ENCODE measurements around the gene MRGPRD. TPM values are rescaled to one million over a fixed set of nuclear protein-coding genes. Genes with fewer than 3 reads are reported as not detected.
A peak's percentile ranks its signal among the peaks of the same experiment; 100 is the strongest.

The MRGPRD gene
- total RNA-seq, 1 experiment from 2014 or later = not detected

- no peak for TF ChIP-seq E2F1 (CRISPR knock-in tag; IDR thresholded peaks at IDR 0.05)
- no peak for TF ChIP-seq ZNF219 (CRISPR knock-in tag; IDR thresholded peaks at IDR 0.05; ENCODE audit: borderline replicate concordance)
- TF ChIP-seq MLX (CRISPR knock-in tag; IDR thresholded peaks at IDR 0.05) = no peak
- TF ChIP-seq IRF2 (CRISPR knock-in tag; IDR thresholded peaks at IDR 0.05; ENCODE audit: borderline replicate concordance, low read depth) = no peak
These were observed 28.1 kb upstream of the MRGPRD start (continued) for GRCh38 chr11:69008737-69009440.

GRCh38 chr11:69007975-69008381 lies 27.2 kb upstream of the MRGPRD start:
- ATAC-seq (no peak), DNase-seq (ENCODE audit: low spot score) (no peak)
- ChIA-PET CTCF (interaction anchor here (0.9 to 1.7 kb wide), 2 partner anchors 13 to 36 kb away, joined by 3 to 6 read pairs; no protein-coding TSS in a partner anchor), POLR2A (no interaction called here)
- Mint-ChIP-seq H3K9me3 (no peaks in the 10 kb centered on the region), H3K36me3 (no peaks in the 10 kb centered on the region), H3K4me1 (peaks cover 28% of the 10 kb centered on the region), H3K4me3 (no peak overlapping the region), H3K27me3 (ENCODE audit: low read depth) (peaks cover 5% of the 10 kb centered on the region), H3K27ac (peak overlapping the region; percentile 23; the same call in 1 of the 2 replicates)
- TF ChIP-seq GRHL2 (CRISPR knock-in tag; IDR thresholded peaks at IDR 0.05; ENCODE audit: insufficient replicate concordance, severe bottlenecking) (no peak), ZNF138 (CRISPR knock-in tag; conservative IDR thresholded peaks at IDR 0.05) (no peak)

GRCh38 chr11:69006816-69007215 lies 26.0 kb upstream of the MRGPRD start:
- no peak for DNase-seq (ENCODE audit: low spot score)
- ATAC-seq = no peak

More at GRCh38 chr11:69006816-69007215, 26.0 kb upstream of the MRGPRD start:
- H3K36me3 Mint-ChIP-seq = no peaks in the 10 kb centered on the region
- CTCF ChIA-PET = interaction anchor here (1.7 kb wide), 1 partner anchor 37 kb away, joined by 6 read pairs; no protein-coding TSS in a partner anchor
- H3K4me1 Mint-ChIP-seq = peaks cover 20% of the 10 kb centered on the region
- no peak overlapping the region for H3K27ac Mint-ChIP-seq
- POLR2A ChIA-PET = no interaction called here
- H3K27me3 Mint-ChIP-seq (ENCODE audit: low read depth) = peaks cover 4% of the 10 kb centered on the region
- no peaks in the 10 kb centered on the region for H3K9me3 Mint-ChIP-seq
- no peak overlapping the region for H3K4me3 Mint-ChIP-seq
- TF ChIP-seq ETV6 (CRISPR knock-in tag; IDR thresholded peaks at IDR 0.05) (no peak), NFYB (CRISPR knock-in tag; conservative IDR thresholded peaks at IDR 0.05; ENCODE audit: low read depth) (no peak), ATF3 (CRISPR knock-in tag; conservative IDR thresholded peaks at IDR 0.05) (no peak), FOXK1 (CRISPR knock-in tag; IDR thresholded peaks at IDR 0.05) (no peak), STAT6 (CRISPR knock-in tag; conservative IDR thresholded peaks at IDR 0.05; ENCODE audit: low read depth) (no peak), NR2C2 (CRISPR knock-in tag; IDR thresholded peaks at IDR 0.05) (no peak), ZNF671 (CRISPR knock-in tag; IDR thresholded peaks at IDR 0.05) (no peak), AFF4 (CRISPR knock-in tag; IDR thresholded peaks at IDR 0.05; ENCODE audit: borderline replicate concordance) (no peak), FOXJ3 (CRISPR knock-in tag; IDR thresholded peaks at IDR 0.05; ENCODE audit: borderline replicate concordance) (no peak), USF1 (CRISPR knock-in tag; IDR thresholded peaks at IDR 0.05) (no peak), ATF2 (CRISPR knock-in tag; IDR thresholded peaks at IDR 0.05; ENCODE audit: borderline replicate concordance, low read depth) (no peak), ZNF317 (CRISPR knock-in tag; IDR thresholded peaks at IDR 0.05; ENCODE audit: borderline replicate concordance, low read depth) (no peak)

All from WTC11 (cell line).